Measurements from ENCODE around the gene AQP2.

Gene AQP2

GRCh38 chr12:49920241-49920914, 30.2 kb upstream of the AQP2 start:
- DNase-seq (ENCODE audit: low read depth in 3 of 3), result no peak

DNA sequence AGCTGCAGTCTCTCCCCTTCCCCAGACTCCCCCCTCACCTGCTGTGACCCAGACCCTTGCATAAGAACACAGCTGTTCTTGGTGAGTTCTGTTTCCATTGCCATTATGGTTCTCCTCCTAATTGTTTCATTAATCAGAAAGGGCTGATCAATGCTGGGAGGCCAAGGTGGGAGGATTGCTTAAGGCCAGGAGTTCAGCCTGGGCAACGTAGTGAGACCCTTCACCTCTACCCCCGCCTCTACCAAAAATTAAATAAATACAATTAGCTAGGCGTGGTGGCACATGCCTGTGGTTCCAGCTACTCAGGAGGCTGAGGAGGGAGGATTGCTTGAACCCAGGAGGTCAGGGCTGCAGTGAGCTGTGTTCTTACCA, 29.6 kb upstream of the AQP2 start:
- no peak for DNase-seq (ENCODE audit: low read depth in 3 of 3)

GRCh38 chr12:49921299-49921698, 29.2 kb upstream of the AQP2 start:
- no peak for DNase-seq (ENCODE audit: low read depth in 3 of 3)

GRCh38 chr12:49921936-49922335, 28.6 kb upstream of the AQP2 start:
- DNase-seq (ENCODE audit: low read depth in 3 of 3), result no peak

DNA sequence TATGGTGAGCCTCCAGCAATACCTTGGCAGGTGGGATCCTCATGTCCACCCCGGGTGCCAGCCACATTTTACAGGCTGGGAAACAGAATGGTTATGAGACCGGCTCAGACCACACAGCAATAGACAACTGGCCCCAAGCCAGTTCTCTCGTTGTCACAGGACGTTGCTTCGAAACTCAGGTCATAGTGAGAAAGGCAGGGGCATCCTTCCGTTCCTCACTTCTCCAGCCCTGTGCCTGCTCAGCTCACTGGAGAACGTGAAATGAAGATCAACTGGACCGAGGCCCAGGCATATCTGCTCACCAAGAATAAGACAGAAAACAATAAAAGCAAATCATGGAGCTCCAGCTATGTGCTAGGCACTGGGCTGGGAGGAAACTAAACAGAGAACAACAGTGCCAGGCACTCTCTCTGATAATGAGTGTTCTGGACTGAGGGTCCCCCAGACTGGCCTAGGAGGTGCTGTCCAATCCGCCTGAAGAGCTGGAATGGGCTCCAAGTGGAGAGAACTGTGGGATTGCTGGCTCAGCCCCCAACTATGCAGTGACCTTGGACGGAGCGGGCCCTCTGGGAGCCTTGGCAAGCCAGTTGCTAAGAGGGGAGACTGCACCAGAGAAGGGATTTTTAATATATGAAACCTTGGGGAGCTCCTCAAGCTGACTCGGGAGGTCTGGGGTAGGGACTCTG, 28.0 kb upstream of the AQP2 start:
- DNase-seq (ENCODE audit: low read depth in 3 of 3), result no peak

DNA sequence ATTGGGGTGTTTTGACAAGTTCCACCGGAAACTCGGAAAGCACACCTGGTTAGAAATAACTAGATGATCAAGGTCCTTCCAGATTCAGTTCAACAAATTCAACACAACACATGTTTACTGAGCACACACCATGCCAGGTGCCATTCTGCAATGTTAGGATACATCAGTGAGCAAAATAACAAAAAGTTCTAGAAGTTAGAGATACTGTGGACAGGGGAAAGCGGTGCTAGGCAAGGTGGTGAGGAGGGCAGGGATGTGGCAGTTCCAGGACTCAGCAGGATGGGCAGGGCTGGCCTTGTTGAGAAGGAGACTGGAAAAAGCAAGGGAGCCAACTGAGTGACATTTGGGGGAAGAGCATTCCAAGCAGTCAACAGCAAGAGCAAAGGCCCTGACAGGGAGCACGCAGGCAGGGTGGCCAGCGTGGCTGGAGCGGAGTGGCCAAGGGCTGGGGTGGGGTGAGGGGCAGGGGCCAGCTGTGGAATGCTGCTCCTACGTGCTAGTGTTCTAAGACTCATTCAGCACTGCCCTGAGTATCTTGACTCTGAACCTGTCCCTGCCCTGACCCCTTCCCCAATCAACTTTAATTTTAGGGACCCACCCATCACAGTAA, 27.4 kb upstream of the AQP2 start:
- no peak for DNase-seq (ENCODE audit: low read depth in 3 of 3)

GRCh38 chr12:49923880-49924556, 26.5 kb upstream of the AQP2 start:
- no peak for DNase-seq (ENCODE audit: low read depth in 3 of 3)

GRCh38 chr12:49924628-49925246, 25.8 kb upstream of the AQP2 start:
- no peak for DNase-seq (ENCODE audit: low read depth in 3 of 3)

DNA sequence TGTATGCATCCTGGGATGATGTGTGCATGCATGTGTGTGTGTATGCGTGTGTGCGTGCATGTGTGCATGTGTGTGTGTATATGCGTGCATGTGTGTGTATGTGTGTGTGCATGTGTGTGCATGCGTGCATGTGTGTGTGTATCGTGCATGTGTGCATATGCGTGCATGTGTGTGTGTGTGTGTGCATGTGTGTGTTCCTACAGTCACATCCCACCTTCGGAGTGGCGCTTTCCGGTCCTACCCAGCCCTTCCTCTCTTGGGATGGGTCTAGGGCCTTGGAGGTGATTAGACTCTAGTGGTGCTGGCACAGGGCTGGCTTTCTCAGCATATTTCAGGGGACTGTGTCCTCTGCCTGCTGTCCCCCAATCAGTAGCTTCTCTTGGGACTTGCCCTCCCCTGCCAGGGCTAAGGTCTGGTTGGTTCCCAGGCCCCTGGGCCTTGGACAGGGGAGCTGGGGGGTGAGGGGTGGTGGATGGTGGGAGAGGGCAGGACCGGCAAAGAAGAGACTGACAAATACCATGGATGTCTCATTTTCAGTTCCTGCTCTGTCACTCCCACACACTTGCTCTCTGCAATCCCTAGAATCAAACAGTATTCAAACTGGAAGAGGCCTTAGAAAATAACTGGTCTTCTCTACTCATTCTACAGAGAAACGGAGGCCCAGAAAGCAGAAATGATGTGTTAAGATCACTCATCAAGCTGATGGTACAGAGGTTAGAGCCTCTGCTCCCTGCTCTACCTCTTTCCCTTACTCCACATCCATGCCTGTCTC, 24.9 kb upstream of the AQP2 start:
- DNase-seq (ENCODE audit: low read depth in 3 of 3), result no peak

GRCh38 chr12:49928471-49928870, 22.1 kb upstream of the AQP2 start:
- DNase-seq (ENCODE audit: low read depth in 3 of 3), result no peak

- DNase-seq (ENCODE audit: low read depth in 3 of 3), result no peak
Measured at GRCh38 chr12:49929581-49929980, 21.0 kb upstream of the AQP2 start.

DNA sequence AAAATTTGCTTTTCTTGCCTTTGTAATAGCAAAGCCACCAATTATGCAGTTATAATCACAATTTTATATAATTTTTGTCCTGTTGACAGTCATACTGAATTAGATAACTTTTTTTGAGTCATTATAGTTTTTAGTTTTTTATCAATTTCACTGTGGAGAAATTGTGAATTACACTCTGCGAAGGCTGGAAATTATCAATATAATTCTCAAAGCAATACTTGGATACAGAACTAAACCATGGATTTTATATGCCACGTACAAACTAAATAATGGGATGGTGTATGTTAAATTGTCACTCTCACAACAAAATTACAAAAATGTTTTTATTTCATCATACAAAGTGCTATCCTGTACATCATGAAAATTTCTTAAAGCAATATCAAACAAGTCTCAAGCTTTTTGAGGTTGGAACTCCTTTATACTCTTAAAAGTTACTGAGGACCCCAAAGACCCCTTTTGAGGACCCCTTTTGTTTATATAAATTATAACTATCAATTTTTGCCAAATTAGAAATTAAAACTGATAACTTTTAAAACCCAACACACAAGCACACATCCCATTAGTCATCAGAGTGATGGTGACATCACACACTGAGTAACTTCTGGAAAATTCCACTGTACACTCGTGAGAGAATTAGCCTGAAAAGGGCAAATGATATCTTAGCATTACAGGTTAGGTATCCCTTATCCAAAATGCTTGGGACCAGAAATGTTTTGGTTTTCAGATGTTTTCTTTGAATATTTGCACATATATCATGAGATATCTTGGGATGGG, 19.8 kb upstream of the AQP2 start:
- no peak for DNase-seq (ENCODE audit: low read depth in 3 of 3)

GRCh38 chr12:49932023-49932422, 18.5 kb upstream of the AQP2 start:
- DNase-seq (ENCODE audit: low read depth in 3 of 3), result no peak

DNA sequence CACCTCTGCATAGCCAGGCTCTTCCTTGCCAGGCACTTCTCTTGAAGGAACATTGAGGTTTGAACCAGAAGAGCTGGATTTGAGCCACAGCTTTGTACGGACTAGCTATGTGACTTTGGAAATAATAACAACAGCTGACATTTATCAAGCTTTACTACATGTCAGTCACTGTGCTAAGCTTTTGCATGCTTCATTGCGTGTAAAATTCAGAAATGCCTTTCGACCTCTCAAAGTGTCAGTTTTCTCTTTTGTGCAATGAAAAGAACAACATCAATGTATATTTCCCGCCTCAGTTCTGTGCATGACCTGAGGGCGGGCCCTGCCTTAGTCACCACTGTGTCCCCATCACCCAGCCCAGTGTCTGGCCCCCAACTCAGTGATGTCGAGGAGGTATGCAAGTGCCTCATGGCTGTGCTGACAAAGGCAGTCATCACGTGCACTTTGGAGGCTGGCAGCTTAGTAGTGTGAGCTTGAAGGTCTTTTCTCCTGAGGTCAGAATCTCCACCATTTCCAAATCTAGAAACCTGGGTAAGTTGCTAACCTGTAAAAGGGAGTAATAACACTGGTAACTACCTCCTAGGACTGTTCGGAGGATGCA, 17.9 kb upstream of the AQP2 start:
- DNase-seq (ENCODE audit: low read depth in 3 of 3), result no peak

DNA sequence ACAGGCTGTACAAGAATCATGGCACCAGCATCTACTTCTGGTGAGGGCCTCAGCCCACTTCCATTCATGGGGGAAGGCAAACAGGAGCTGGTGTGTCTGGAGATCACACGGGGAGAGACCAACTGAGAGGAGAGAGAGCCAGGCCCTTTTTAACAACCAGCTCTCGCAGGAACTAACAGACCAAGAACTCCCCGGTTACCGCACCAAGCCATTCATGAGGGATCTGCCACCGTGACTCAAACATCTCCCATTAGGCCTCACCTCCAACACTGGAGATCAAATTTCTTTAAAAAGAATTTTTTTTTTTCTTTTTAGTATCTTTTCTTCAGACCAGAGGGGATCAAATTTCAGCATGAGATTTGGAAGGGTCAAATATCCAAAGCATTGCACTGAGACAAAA, 16.7 kb upstream of the AQP2 start:
- no peak for DNase-seq (ENCODE audit: low read depth in 3 of 3)

DNA sequence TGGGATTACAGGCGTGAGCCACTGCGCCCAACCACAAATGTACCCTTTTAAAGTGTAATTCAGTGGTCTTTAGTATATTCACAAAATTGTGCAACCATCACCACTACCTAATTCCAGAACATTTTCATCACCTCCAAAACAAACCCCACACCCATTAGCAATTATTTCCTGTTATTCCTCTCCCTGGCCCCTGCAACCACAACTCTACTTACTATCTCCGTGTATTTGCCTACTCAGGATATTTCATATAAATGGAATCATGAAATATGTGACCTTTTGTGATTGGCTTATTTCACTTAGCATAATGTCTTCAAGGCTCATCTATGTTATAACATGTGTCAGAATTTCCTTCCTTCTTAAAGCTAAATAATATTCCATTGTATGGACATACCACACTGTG, 16.0 kb upstream of the AQP2 start:
- DNase-seq (ENCODE audit: low read depth in 3 of 3), result no peak

DNA sequence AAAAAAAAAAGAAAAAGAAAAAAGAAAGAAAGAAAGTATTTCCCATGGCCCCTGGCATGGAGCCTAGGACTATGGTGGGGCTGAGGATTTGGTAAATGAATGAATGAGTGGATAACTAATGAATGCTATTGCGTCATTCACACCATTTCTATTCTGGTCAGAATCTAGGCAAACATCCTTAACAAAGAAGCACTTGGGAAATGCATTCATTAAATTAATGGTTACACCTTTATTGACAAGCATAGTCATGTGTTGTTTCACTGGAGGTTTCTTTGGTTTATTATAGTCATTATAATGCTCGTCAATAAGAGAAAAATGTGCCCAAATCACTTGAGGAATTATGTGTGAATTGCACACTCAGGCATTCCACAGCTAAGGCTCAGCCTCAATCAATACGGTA, 13.6 kb upstream of the AQP2 start:
- no peak for DNase-seq (ENCODE audit: low read depth in 3 of 3)

- DNase-seq (ENCODE audit: low read depth in 3 of 3), result no peak
Measured at GRCh38 chr12:49937639-49938300, 12.8 kb upstream of the AQP2 start.

- no peak for DNase-seq (ENCODE audit: low read depth in 3 of 3)
Measured at GRCh38 chr12:49939307-49939706, 11.2 kb upstream of the AQP2 start.

- DNase-seq (ENCODE audit: low read depth in 3 of 3), result no peak
Measured at GRCh38 chr12:49939707-49940106, 10.8 kb upstream of the AQP2 start.

Measured in stimulated activated CD4-positive, alpha-beta T cell treated with anti-CD3 and anti-CD28 coated beads, TNF-alpha, amount 100 ng/mL, for 4 hours (primary cell).